Liver (tissue), 9 donors: ENCODE measurements around the gene ANKRD27. TPM values are rescaled to one million over a fixed set of nuclear protein-coding genes. Genes with fewer than 3 reads are reported as not detected.

Source experiments
- DNase-seq: peaks from one replicate; pipeline ENCODE4 v3.0.0-alpha.2; 2017; ENCODE audit warnings: low spot score
- H3K27ac ChIP-seq, 2 donors: one replicate each; pipeline ENCODE4 v1.7.0; 2013; ENCODE audit warnings: inconsistent platforms in 2 of 2, low read length in 2 of 2, control low read depth in 1 of 2, low read depth in 1 of 2, mild to moderate bottlenecking in 1 of 2
- H3K27me3 ChIP-seq, 4 donors: one replicate each; pipeline versions ENCODE4 v1.6.1 to v1.7.0; 2013; ENCODE audit warnings: low read length in 3 of 4, inconsistent platforms in 1 of 4, mild to moderate bottlenecking in 1 of 4, moderate library complexity in 1 of 4; ENCODE audit not compliant: control insufficient read depth in 4 of 4, insufficient read depth in 4 of 4
- H3K36me3 ChIP-seq, 4 donors: one replicate each; pipeline versions ENCODE4 v1.6.1 to v1.7.0; 2013; ENCODE audit warnings: low read length in 3 of 4, mild to moderate bottlenecking in 3 of 4, low read depth in 1 of 4, moderate library complexity in 1 of 4; ENCODE audit not compliant: control insufficient read depth in 4 of 4, insufficient read depth in 3 of 4
- H3K4me1 ChIP-seq, 4 donors: one replicate each; pipeline versions ENCODE4 v1.6.1 to v1.7.0; 2013; ENCODE audit warnings: low read length in 3 of 4, mild to moderate bottlenecking in 3 of 4, moderate library complexity in 1 of 4; ENCODE audit not compliant: control insufficient read depth in 4 of 4, insufficient read depth in 4 of 4
- H3K4me3 ChIP-seq, 3 donors: one replicate each; pipeline versions ENCODE4 v1.6.1 to v1.7.0; 2013; ENCODE audit warnings: low read length in 3 of 3, control low read depth in 1 of 3, low read depth in 1 of 3, mild to moderate bottlenecking in 1 of 3
- H3K9ac ChIP-seq, 2 donors: one replicate each; pipeline ENCODE4 v1.7.0; 2013; ENCODE audit warnings: low read length in 2 of 2, mild to moderate bottlenecking in 2 of 2, moderate library complexity in 2 of 2, control low read depth in 1 of 2, low read depth in 1 of 2
- H3K9me3 ChIP-seq, 4 donors: one replicate each; pipeline versions ENCODE4 v1.6.1 to v1.7.0; 2013; ENCODE audit warnings: low read length in 3 of 4; ENCODE audit not compliant: control insufficient read depth in 4 of 4
- ATF3 ChIP-seq: IDR thresholded peaks from 2 replicates; pipeline ENCODE4 v1.6.1; 2016; ENCODE audit warnings: antibody characterized with exemption
- CTCF ChIP-seq: fragments of 150-350 bp; IDR thresholded peaks from 2 replicates; pipeline ENCODE4 v1.5.1; 2017; ENCODE audit warnings: improper control_type of control experiment, low read depth, low read length; ENCODE audit not compliant: missing input control
- FOXA1 ChIP-seq: IDR thresholded peaks from 2 replicates; pipeline ENCODE4 v1.6.1; 2016; ENCODE audit warnings: antibody characterized with exemption
- FOXA2 ChIP-seq: IDR thresholded peaks from 2 replicates; pipeline ENCODE4 v1.6.1; 2016; ENCODE audit warnings: antibody characterized with exemption
- HNF4A ChIP-seq, 2 donors: conservative IDR thresholded peaks; 2 replicates each; pipeline ENCODE4 v1.6.1; 2016; ENCODE audit warnings: antibody characterized with exemption in 2 of 2, mild to moderate bottlenecking in 2 of 2
- HNF4G ChIP-seq: IDR thresholded peaks from 2 replicates; pipeline ENCODE4 v1.6.1; 2016; ENCODE audit warnings: antibody characterized with exemption
- JUND ChIP-seq, 2 donors: IDR thresholded peaks; 2 replicates each; pipeline ENCODE4 v1.6.1; 2016; ENCODE audit warnings: antibody characterized with exemption in 2 of 2
- MAX ChIP-seq: IDR thresholded peaks from 2 replicates; pipeline ENCODE4 v1.6.1; 2016; ENCODE audit warnings: antibody characterized with exemption
- NR2F2 ChIP-seq: IDR thresholded peaks from 2 replicates; pipeline ENCODE4 v1.6.1; 2016; ENCODE audit warnings: antibody characterized with exemption
- RAD21 ChIP-seq, 2 donors: IDR thresholded peaks; 2 replicates each; pipeline ENCODE4 v1.6.1; 2016; ENCODE audit warnings: antibody characterized with exemption in 2 of 2, mild to moderate bottlenecking in 2 of 2
- REST ChIP-seq: IDR thresholded peaks from 2 replicates; pipeline ENCODE4 v1.6.1; 2016; ENCODE audit warnings: antibody characterized with exemption, mild to moderate bottlenecking
- SP1 ChIP-seq: IDR thresholded peaks from 2 replicates; pipeline ENCODE4 v1.6.1; 2018; ENCODE audit warnings: antibody characterized with exemption, mild to moderate bottlenecking
- TAF1 ChIP-seq: conservative IDR thresholded peaks from 2 replicates; pipeline ENCODE4 v1.6.1; 2016; ENCODE audit warnings: antibody characterized with exemption, mild to moderate bottlenecking
- YY1 ChIP-seq: IDR thresholded peaks from 2 replicates; pipeline ENCODE4 v1.6.1; 2016; ENCODE audit warnings: antibody characterized with exemption, mild to moderate bottlenecking
- ZBTB33 ChIP-seq: IDR thresholded peaks from 2 replicates; pipeline ENCODE4 v1.6.1; 2016; ENCODE audit warnings: antibody characterized with exemption
- WGBS: extraction: QIAGEN DNeasy Blood & Tissue Kit; methylation state at CpG from one replicate; pipeline ENCODE4 v1.1.7; 2013; 5-methylcytosine and 5-hydroxymethylcytosine counted together
- polyA plus RNA-seq, 2 donors: library from polyadenylated mRNA; stranded (reverse) in 1 of 2; unstranded in 1 of 2; fragments of 200-250 nt in 1 of 2; fragments of >200 nt in 1 of 2; fragmentation: Nextera tagmentation in 1 of 2; extraction: Ambion mirVana in 1 of 2; gene quantifications; one replicate each; pipeline versions ENCODE4 v1.2.1 to v1.2.3, GENCODE V29; 2013 to 2015
- total RNA-seq, 2 donors: library from RNA; depleted of rRNA; stranded (reverse); fragments of >200 nt; gene quantifications; one replicate each; pipeline ENCODE4 v1.2.3, GENCODE V29; 2014
- donor health status: healthy.
- donor health status: healthy.
- donor health status: healthy.
- donor health status: healthy.
- donor health status: healthy.

The ANKRD27 gene
- total and polyA plus RNA-seq, 4 donors: 3.4 to 14.2 (median 7.8) TPM

GRCh38 chr19:32669310-32669709 lies 5.7 kb downstream of the ANKRD27 start (continued):
- no peak for TF ChIP-seq FOXA2
- TF ChIP-seq MAX: no peak
- no peak for TF ChIP-seq FOXA1
- TF ChIP-seq ATF3: no peak

- no peaks in the 10 kb centered on the region for H3K27me3 ChIP-seq
- no peak for DNase-seq
- 94% methylated on average over 6 of the region's 6 CpGs for WGBS
- no peaks in the 10 kb centered on the region for H3K36me3 ChIP-seq
- H3K9me3 ChIP-seq: no peaks in the 10 kb centered on the region
- no peak overlapping the region for H3K27ac ChIP-seq
- TF ChIP-seq RAD21 (IDR thresholded peaks at IDR 0.05) (no peak), NR2F2 (no peak), CTCF (no peak), REST (no peak), ATF3 (no peak), FOXA1 (no peak), TAF1 (no peak), SP1 (no peak)
- no peak overlapping the region for H3K4me3 ChIP-seq
- H3K9ac ChIP-seq: no peak overlapping the region
- peaks cover 0 to 3% (median 0%) of the 10 kb centered on the region in 4 donors for H3K4me1 ChIP-seq
These were observed 8.9 kb downstream of the ANKRD27 start for GRCh38 chr19:32666084-32666483.

GRCh38 chr19:32662186-32662585 lies 12.8 kb downstream of the ANKRD27 start:
- DNase-seq: no peak
- Histone ChIP-seq H3K36me3 (peaks cover 0 to 1% (median 0%) of the 10 kb centered on the region in 4 donors), H3K4me3 (no peak overlapping the region), H3K4me1 (no peaks in the 10 kb centered on the region), H3K9me3 (no peaks in the 10 kb centered on the region), H3K9ac (no peak overlapping the region), H3K27ac (no peak overlapping the region), H3K27me3 (no peaks in the 10 kb centered on the region)
- 55% methylated on average over 3 of the region's 3 CpGs for WGBS
- TF ChIP-seq JUND (IDR thresholded peaks at IDR 0.05) (no peak), HNF4A (conservative IDR thresholded peaks at IDR 0.05) (no peak), HNF4G (no peak), MAX (no peak), FOXA2 (no peak), SP1 (no peak), RAD21 (IDR thresholded peaks at IDR 0.05) (no peak), YY1 (no peak), ZBTB33 (no peak)
